Mesendoderm (in vitro differentiated cells): ENCODE results near the gene DNAH17.

Source experiments
- DNase-seq: peaks from one replicate; pipeline ENCODE4 v3.0.0; 2013
- H2AK5ac ChIP-seq: 2 replicates; pipeline ENCODE4 v1.6.1; 2013; ENCODE audit warnings: low read length, inconsistent platforms
- H2BK120ac ChIP-seq: 2 replicates; pipeline ENCODE4 v1.6.1; 2013; ENCODE audit warnings: low read depth, mild to moderate bottlenecking, low read length, moderate library complexity, mixed read lengths
- H2BK15ac ChIP-seq: replicated peaks from 2 replicates; pipeline ENCODE4 v1.6.1; 2013; ENCODE audit warnings: low read depth, mild to moderate bottlenecking, moderate library complexity
- H2BK5ac ChIP-seq: 2 replicates; pipeline ENCODE4 v1.6.1; 2013; ENCODE audit warnings: low read length, inconsistent platforms
- H3K18ac ChIP-seq: 2 replicates; pipeline ENCODE4 v1.6.1; 2013; ENCODE audit warnings: mild to moderate bottlenecking, low read length, mixed read lengths
- H3K23ac ChIP-seq: one replicate; pipeline ENCODE4 v1.6.1; 2013; ENCODE audit warnings: low read length
- H3K27ac ChIP-seq: 2 replicates; pipeline ENCODE4 v1.5.1; 2013; ENCODE audit warnings: low read depth, mild to moderate bottlenecking, inconsistent platforms, low read length, moderate library complexity
- H3K27me3 ChIP-seq: 2 replicates; pipeline ENCODE4 v1.6.1; 2013; ENCODE audit warnings: low read length, control low read depth, mild to moderate bottlenecking, inconsistent platforms; ENCODE audit not compliant: insufficient read depth, poor library complexity
- H3K36me3 ChIP-seq: 2 replicates; pipeline ENCODE4 v1.6.1; 2013; ENCODE audit warnings: low read length, inconsistent platforms; ENCODE audit not compliant: control insufficient read depth, insufficient read depth
- H3K4ac ChIP-seq: one replicate; pipeline ENCODE4 v1.6.1; 2013; ENCODE audit warnings: low read depth, mild to moderate bottlenecking, low read length, moderate library complexity
- H3K4me1 ChIP-seq: 2 replicates; pipeline ENCODE4 v1.6.1; 2013; ENCODE audit warnings: low read depth, low read length, inconsistent platforms; ENCODE audit not compliant: control insufficient read depth
- H3K4me2 ChIP-seq: 2 replicates; pipeline ENCODE4 v1.6.1; 2013; ENCODE audit warnings: low read length
- H3K4me3 ChIP-seq: 2 replicates; pipeline ENCODE4 v1.5.1; 2013; ENCODE audit warnings: mild to moderate bottlenecking, low read length
- H3K56ac ChIP-seq: one replicate; pipeline ENCODE4 v1.6.1; 2013; ENCODE audit warnings: low read length
- H3K79me1 ChIP-seq: 2 replicates; pipeline ENCODE4 v1.6.1; 2013; ENCODE audit warnings: low read length, inconsistent platforms
- H3K79me2 ChIP-seq: 2 replicates; pipeline ENCODE4 v1.6.1; 2013; ENCODE audit warnings: mild to moderate bottlenecking, low read length; ENCODE audit not compliant: control insufficient read depth, insufficient read depth
- H3K9ac ChIP-seq: 2 replicates; pipeline ENCODE4 v1.6.1; 2013; ENCODE audit warnings: low read length, inconsistent platforms
- H4K5ac ChIP-seq: one replicate; pipeline ENCODE4 v1.6.1; 2013; ENCODE audit warnings: low read length
- H4K8ac ChIP-seq: one replicate; pipeline ENCODE4 v1.6.1; 2013; ENCODE audit warnings: low read depth, mild to moderate bottlenecking, control low read depth, low read length, moderate library complexity
- WGBS: extraction: QIAGEN DNeasy Blood & Tissue Kit; methylation state at CpG from one replicate; pipeline ENCODE4 v1.1.7; 2013; ENCODE audit warnings: low lambda C conversion rate, missing lambda C conversion rate; ENCODE audit not compliant: insufficient coverage; ENCODE audit errors: extremely low coverage; 5-methylcytosine and 5-hydroxymethylcytosine counted together

The DNAH17 gene

DNA sequence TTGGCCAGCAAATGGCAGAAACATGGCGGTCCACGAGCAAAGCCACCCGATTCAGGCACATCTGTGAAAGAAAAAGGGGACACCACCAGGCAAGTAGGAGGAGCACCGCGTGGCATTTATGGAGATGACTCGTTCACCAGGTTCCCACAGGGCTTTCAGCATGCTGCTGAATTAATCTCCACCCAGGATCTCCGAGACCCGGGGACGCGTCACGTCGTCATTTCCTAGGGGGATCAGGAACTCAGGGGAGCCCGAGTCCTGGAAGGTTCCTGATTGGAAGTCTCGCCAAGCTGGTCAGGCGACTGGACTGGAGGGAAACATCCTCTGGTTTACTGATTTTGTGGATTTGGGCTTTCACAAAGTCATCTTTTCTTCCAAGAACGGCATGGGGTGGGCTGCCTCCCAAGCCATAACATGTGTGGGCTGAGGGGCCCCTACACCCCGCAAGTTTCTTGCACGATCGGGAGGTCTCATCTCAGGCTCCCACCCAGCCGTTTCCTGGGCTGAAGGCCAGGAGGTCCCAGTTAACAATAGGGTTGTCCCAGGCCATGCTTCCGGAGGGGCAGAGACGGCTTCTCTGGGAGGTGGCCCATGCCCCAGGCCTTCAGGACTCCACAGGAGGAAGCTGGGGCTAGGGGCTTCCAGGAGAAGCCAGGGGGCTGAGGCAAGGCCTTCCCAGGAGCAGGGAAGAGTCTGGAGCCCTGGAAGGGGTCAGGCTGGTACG, 645 bp downstream of the DNAH17 start:
- H3K79me2 ChIP-seq = no peaks in the 10 kb centered on the region
- no peak overlapping the region for H3K4me3 ChIP-seq
- no peak overlapping the region for H3K27ac ChIP-seq
- H4K5ac ChIP-seq = no peak overlapping the region
- no peak for DNase-seq
- no peak overlapping the region for H3K23ac ChIP-seq
- H2BK5ac ChIP-seq = no peak overlapping the region
- H3K4me2 ChIP-seq = no peak overlapping the region
- H3K4ac ChIP-seq = no peak overlapping the region
- H2BK15ac ChIP-seq = no peak overlapping the region
- no peaks in the 10 kb centered on the region for H3K27me3 ChIP-seq
- H4K8ac ChIP-seq = no peak overlapping the region
- H3K9ac ChIP-seq = no peak overlapping the region
- no peaks in the 10 kb centered on the region for H3K4me1 ChIP-seq
- no peak overlapping the region for H2AK5ac ChIP-seq
- H3K18ac ChIP-seq = no peak overlapping the region
- H2BK120ac ChIP-seq = no peak overlapping the region
- no peaks in the 10 kb centered on the region for H3K79me1 ChIP-seq
- no peaks in the 10 kb centered on the region for H3K36me3 ChIP-seq
- WGBS = no CpG with 5 or more reads among the region's 23 CpGs
- no peak overlapping the region for H3K56ac ChIP-seq

GRCh38 chr17:78575899-78576298, 1.3 kb downstream of the DNAH17 start:
- Histone ChIP-seq H3K23ac (no peak overlapping the region), H3K4ac (no peak overlapping the region), H3K56ac (no peak overlapping the region), H3K27me3 (no peaks in the 10 kb centered on the region), H3K79me1 (no peaks in the 10 kb centered on the region), H2BK5ac (no peak overlapping the region), H3K4me2 (no peak overlapping the region), H2AK5ac (no peak overlapping the region), H4K5ac (no peak overlapping the region), H3K9ac (no peak overlapping the region), H3K18ac (no peak overlapping the region), H2BK15ac (no peak overlapping the region), H3K36me3 (no peaks in the 10 kb centered on the region), H2BK120ac (no peak overlapping the region), H4K8ac (no peak overlapping the region), H3K4me3 (no peak overlapping the region), H3K27ac (no peak overlapping the region), H3K4me1 (no peaks in the 10 kb centered on the region), H3K79me2 (no peaks in the 10 kb centered on the region)
- WGBS = no CpG with 5 or more reads among the region's 7 CpGs
- DNase-seq = no peak

DNA sequence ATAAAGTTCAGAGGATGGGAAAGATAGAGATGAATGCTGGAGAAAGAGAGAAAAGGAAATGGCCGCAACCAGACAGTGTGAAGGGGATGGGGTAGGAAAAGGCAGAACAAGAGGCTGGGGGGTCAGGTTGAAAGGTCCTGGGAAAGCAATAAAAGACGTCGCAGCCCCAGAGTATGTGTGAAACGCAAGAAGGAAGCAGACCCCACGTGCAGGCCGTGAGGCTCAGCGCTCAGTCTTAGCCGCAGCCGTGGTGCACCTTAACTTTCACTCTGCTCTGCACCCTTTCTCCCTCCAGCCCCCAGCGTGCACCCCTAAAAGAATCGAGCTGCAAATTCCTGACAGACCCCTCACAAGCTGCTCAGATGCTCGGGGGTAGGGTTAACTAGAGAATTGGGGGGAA, 1.9 kb downstream of the DNAH17 start:
- Histone ChIP-seq H2BK5ac (no peak overlapping the region), H2BK120ac (no peak overlapping the region), H3K79me1 (no peaks in the 10 kb centered on the region), H3K27me3 (no peaks in the 10 kb centered on the region), H3K4ac (no peak overlapping the region), H3K4me3 (no peak overlapping the region), H2AK5ac (no peak overlapping the region), H3K18ac (no peak overlapping the region), H3K9ac (no peak overlapping the region), H3K79me2 (no peaks in the 10 kb centered on the region), H3K27ac (no peak overlapping the region), H4K8ac (no peak overlapping the region), H2BK15ac (no peak overlapping the region), H3K4me2 (no peak overlapping the region), H3K4me1 (no peaks in the 10 kb centered on the region), H4K5ac (no peak overlapping the region), H3K36me3 (no peaks in the 10 kb centered on the region), H3K23ac (no peak overlapping the region), H3K56ac (no peak overlapping the region)
- no CpG with 5 or more reads among the region's 12 CpGs for WGBS
- DNase-seq = no peak

GRCh38 chr17:78573955-78574354, 3.2 kb downstream of the DNAH17 start:
- no peak overlapping the region for H3K4me3 ChIP-seq
- H3K4ac ChIP-seq = no peak overlapping the region
- DNase-seq = no peak
- no peak overlapping the region for H3K18ac ChIP-seq
- no peak overlapping the region for H4K8ac ChIP-seq
- no peaks in the 10 kb centered on the region for H3K27me3 ChIP-seq
- H2AK5ac ChIP-seq = no peak overlapping the region
- no peak overlapping the region for H2BK5ac ChIP-seq
- H3K23ac ChIP-seq = no peak overlapping the region
- H3K36me3 ChIP-seq = no peaks in the 10 kb centered on the region
- no peaks in the 10 kb centered on the region for H3K79me2 ChIP-seq
- no CpG with 5 or more reads among the region's 8 CpGs for WGBS
- no peak overlapping the region for H2BK120ac ChIP-seq
- no peak overlapping the region for H2BK15ac ChIP-seq
- H4K5ac ChIP-seq = no peak overlapping the region
- H3K27ac ChIP-seq = no peak overlapping the region
- no peak overlapping the region for H3K9ac ChIP-seq
- no peak overlapping the region for H3K4me2 ChIP-seq
- no peak overlapping the region for H3K56ac ChIP-seq
- H3K79me1 ChIP-seq = no peaks in the 10 kb centered on the region
- no peaks in the 10 kb centered on the region for H3K4me1 ChIP-seq

DNA sequence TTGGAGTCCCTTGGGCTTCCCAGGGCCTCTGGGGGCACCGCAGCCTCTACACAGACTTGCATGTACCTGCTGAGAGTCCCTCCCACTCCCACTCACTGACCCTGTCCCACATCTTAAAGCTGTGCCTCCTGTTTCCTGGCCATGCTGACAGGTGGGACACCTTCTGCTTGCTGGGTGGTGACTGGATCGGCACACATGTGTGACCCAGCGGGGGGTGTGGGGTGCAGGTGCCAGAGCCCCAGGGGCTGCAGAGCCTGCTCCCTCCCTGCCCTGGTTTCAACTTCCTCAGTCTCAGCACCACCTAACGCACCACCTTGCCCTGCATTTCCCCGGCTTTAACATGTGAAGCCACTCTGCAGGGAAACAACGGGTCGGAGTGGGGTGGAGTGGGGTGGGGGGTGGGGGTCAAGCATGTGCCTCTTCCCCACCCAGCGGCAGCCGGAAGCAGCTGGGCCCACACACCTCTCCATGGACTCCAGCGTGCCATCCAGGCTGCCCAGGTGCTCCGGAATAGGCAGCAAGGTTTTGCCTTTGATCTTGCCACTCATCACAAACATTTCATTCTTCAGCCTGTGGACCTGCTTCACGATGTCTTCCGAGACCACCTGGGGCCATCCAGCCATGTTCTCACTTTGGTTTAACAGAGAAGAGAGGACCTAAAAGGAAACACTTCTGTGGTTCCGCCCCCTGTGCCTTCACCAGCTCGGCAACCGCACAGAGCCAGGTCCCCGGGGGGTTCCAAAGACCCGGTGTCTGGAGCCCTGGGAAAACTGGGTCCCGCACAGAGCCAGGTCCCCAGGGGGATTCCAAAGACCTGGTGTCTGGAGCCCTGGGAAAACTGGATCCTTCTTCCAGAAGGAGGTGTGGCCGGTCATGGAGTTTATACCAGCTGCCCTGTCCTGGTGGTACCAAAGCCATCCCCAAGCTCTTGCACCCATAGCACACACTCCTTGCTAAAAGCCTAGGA, 4.7 kb downstream of the DNAH17 start:
- Histone ChIP-seq H2BK15ac (no peak overlapping the region), H3K56ac (no peak overlapping the region), H3K23ac (no peak overlapping the region), H3K27ac (no peak overlapping the region), H3K4me3 (no peak overlapping the region), H3K18ac (no peak overlapping the region), H3K36me3 (no peaks in the 10 kb centered on the region), H2AK5ac (no peak overlapping the region), H3K27me3 (no peaks in the 10 kb centered on the region), H2BK5ac (no peak overlapping the region), H3K4ac (no peak overlapping the region), H3K79me1 (no peaks in the 10 kb centered on the region), H4K8ac (no peak overlapping the region), H3K9ac (no peak overlapping the region), H2BK120ac (no peak overlapping the region), H3K4me1 (no peaks in the 10 kb centered on the region), H3K79me2 (no peaks in the 10 kb centered on the region), H3K4me2 (no peak overlapping the region), H4K5ac (no peak overlapping the region)
- DNase-seq = peak; percentile 31
- WGBS = no CpG with 5 or more reads among the region's 20 CpGs
